ENCODE data around the gene PRKCE.
"Not testable (repeated sequence)": the region's sequence is repeated elsewhere in the genome, so short reads cannot be mapped to it uniquely, and the experiment has no call there.

The PRKCE gene

DNA sequence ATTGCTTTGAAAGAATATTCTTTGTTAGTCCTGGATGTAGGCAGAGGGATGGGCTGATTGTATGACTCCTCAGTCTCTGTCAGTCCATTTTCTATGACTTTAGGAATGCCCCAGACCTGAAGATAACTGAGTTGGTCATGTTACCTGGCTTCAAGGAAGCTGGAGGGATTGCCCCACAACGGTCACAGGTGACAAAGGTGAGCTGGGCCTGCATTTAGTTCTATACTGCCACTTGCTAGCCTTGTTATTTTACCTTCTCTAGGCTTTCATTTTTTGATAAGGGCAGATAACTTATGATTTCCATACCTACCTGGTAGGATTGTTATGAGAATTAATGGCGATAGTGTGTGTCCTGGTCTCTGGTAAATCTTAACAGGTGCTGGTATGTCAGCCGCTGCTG is 260.1 kb downstream of the PRKCE start:
- no peak for DNase-seq (ENCODE audit: low spot score)
- TF ChIP-seq, protein P1, sequence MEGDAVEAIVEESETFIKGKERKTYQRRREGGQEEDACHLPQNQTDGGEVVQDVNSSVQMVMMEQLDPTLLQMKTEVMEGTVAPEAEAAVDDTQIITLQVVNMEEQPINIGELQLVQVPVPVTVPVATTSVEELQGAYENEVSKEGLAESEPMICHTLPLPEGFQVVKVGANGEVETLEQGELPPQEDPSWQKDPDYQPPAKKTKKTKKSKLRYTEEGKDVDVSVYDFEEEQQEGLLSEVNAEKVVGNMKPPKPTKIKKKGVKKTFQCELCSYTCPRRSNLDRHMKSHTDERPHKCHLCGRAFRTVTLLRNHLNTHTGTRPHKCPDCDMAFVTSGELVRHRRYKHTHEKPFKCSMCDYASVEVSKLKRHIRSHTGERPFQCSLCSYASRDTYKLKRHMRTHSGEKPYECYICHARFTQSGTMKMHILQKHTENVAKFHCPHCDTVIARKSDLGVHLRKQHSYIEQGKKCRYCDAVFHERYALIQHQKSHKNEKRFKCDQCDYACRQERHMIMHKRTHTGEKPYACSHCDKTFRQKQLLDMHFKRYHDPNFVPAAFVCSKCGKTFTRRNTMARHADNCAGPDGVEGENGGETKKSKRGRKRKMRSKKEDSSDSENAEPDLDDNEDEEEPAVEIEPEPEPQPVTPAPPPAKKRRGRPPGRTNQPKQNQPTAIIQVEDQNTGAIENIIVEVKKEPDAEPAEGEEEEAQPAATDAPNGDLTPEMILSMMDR (IDR thresholded peaks at IDR 0.05; ENCODE audit: extremely low read depth, missing control alignments): no peak

DNA sequence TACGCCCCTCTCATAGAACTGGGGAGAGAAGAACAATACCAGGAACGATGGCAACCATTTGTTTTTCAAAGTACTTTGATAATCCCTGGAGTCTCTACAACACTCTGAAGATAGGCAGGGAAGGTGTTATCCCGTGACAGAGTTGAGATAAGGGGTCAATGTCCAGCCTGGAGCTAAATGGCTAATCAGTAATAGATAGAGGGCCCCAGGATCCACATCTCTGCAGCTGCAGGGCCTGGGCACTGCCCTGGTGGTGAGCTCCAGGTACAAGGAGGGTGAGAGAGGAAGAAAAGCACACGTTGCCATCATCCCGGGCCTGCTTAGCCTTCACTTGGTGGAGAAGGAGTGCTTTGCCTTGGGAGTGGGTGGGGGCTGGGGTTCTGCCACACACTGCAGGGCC is 260.6 kb downstream of the PRKCE start:
- no peak for DNase-seq (ENCODE audit: low spot score)
- TF ChIP-seq, protein P1 (IDR thresholded peaks at IDR 0.05; ENCODE audit: extremely low read depth, missing control alignments): no peak

DNA sequence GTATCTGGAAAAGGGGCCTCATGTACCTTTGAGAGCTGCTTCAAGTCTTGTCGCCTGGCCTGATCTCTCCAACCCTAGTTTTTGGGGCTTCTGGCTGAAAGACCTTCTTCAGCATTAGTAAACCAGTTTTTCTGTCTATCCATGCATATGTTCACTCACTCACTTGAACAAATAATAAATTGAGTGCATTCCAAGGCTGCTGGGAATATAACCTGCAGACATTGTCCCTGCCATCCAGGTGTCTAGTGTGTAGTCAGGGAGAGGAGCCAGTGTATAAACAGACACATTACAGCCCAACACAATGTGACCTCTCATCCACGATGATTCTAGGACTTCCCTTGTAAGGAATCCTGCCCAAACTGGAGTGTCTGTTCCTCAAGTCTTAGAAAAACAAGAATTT is 262.1 kb downstream of the PRKCE start:
- no peak for DNase-seq (ENCODE audit: low spot score)

DNA sequence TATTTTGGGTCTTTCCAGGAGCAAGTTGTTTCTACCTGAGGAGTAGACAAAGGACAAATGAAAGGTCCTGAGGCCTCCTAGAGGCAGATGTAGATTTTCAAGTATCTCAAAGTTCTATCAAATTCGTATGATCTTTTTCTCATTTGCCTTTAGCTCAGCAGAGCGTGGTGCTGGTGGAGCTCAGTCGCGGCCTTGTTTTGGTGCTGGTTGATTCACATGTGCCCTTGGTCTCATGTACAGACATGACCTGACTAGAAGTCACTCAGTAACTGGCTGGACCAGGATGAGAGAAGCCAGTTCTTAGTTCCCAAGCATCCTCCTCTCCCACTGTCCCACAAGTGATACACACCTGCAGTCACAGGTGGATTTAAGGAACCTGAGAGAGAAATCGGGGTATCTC is 264.0 kb downstream of the PRKCE start:
- TF ChIP-seq, protein P1 (IDR thresholded peaks at IDR 0.05; ENCODE audit: extremely low read depth, missing control alignments): no peak
- DNase-seq (ENCODE audit: low spot score): no peak

More for the DNA sequence above, 262.1 kb downstream of the PRKCE start:
- TF ChIP-seq, protein P1 (IDR thresholded peaks at IDR 0.05; ENCODE audit: extremely low read depth, missing control alignments): no peak

DNA sequence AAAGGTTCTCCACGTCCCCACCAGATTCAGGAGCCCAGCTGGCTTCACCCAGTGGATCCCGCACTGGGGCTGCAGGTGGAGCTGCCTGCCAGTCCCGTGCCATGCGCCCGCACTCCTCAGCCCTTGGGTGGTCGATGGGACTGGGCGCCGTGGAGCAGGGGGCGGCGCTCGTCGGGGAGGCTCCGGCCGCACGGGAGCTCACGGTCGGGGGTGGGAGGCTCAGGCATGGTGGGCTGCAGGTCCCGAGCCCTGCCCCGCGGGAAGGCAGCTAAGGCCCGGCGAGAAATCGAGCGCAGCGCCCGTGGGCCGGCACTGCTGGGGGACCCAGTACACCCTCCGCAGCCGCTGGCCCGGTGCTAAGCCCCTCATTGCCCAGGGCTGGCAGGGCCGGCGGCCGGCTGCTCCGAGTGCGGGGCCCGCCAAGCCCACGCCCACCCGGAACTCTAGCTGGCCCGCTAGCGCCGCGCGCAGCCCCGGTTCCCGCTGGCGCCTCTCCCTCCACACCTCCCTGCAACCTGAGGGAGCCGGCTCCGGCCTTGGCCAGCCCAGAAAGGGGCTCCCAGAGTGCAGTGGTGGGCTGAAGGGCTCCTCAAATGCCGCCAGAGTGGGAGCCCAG is 266.2 kb downstream of the PRKCE start:
- DNase-seq (ENCODE audit: low spot score): not testable (repeated sequence)

DNA sequence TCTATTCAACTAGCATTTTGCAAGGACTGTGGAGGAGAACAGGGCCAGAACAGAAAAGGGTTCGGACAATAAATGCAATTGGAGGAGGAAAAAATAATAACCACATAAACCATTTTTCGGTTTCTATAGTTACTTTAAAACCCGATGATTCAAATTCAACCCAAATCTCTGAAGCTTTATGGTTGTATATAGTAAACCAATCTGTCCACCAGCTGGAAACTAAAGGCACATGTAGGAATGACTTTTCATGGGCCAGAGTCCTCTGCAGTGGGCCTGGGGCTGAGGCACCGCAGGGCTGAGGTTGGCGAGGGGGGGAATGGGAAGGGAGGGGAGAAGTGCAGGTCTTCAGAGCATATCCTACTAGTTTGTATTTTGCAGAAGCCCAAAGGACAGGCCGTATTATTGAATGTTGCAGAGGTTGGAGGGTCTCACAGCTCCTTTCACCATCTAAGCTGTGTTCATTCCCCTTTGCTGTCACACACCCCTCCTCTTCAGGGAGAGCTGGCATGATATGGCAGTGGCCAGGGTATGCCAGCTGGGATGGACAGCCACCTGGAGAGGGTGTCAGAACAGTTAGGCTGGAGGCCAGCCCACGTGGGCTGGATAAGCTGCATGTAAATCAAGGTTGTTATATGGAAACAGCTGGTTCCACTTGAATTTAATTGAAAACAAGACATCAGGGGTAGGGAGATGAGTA is 267.1 kb downstream of the PRKCE start:
- TF ChIP-seq, protein P1 (IDR thresholded peaks at IDR 0.05; ENCODE audit: extremely low read depth, missing control alignments): no peak
- no peak for DNase-seq (ENCODE audit: low spot score)

DNA sequence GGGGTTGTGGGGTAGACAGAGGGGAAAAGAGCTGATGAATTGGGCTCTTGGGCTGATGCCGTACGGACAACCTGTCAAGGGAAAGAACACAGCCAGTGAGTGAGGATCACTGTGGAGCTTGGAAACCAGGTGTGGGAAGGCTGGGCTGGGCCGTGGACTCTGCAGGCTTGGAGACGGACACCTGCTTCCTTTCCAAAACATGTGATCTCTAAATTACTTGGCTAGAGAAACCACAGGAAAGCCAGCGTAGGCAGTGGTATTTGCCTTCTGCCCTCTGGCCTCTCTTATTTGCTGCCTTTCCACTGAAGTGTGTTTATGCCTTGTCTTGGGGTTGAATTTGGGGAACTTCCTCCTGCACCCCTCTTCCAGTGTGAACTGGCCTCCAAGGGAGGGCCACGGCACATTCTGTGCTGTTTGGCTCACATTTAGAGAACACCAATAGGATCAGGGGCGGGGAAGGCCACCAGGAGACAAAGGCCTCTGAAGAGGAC is 267.7 kb downstream of the PRKCE start:
- TF ChIP-seq, protein P1 (IDR thresholded peaks at IDR 0.05; ENCODE audit: extremely low read depth, missing control alignments): no peak
- peak; percentile 64 for DNase-seq (ENCODE audit: low spot score)

Measured in GM20000 (cell line).